HEK293 (cell line): ENCODE measurements around the gene MEGF10.

Experiments
- CTCF ChIA-PET: fragments of 350-600 bp; formaldehyde crosslinking; extraction: SDS; loops from one replicate; lab custom pipeline; 2021; ENCODE audit warnings: antibody characterized with exemption; lab: Yijun Ruan, JAX
- POLR2A ChIA-PET: fragments of 300-600 bp; formaldehyde crosslinking; extraction: SDS; loops from one replicate; lab custom pipeline; 2020; ENCODE audit warnings: antibody characterized with exemption, inconsistent platforms; lab: Yijun Ruan, JAX
- H3K27ac ChIP-seq: fragments of 200-500 bp; sonication (Bioruptor generic); 2 replicates; pipeline ENCODE4 v1.5.1; 2014; ENCODE audit warnings: low read depth, low read length, control low read depth, inconsistent platforms; ENCODE audit errors: extremely low read depth
- H3K36me3 ChIP-seq, 2 experiments: fragments of 200-500 bp in 1 of 2; sonication (Bioruptor generic) in 1 of 2; 1 replicate in 1 of 2; 2 replicates in 1 of 2; pipeline ENCODE4 v1.5.1; 2014 to 2017; ENCODE audit warnings: inconsistent platforms in 2 of 2, low read length in 2 of 2; ENCODE audit not compliant: control insufficient read depth in 2 of 2, insufficient read depth in 1 of 2
- H3K4me1 ChIP-seq: fragments of 200-500 bp; sonication (Bioruptor generic); 2 replicates; pipeline ENCODE4 v1.5.1; 2014; ENCODE audit warnings: mild to moderate bottlenecking, low read length, inconsistent platforms; ENCODE audit not compliant: control insufficient read depth, insufficient read depth
- H3K4me3 ChIP-seq: 2 replicates; pipeline ENCODE4 v1.5.1; 2011; ENCODE audit warnings: low read depth, mild to moderate bottlenecking, control low read depth, low read length, moderate library complexity
- H3K9me3 ChIP-seq: fragments of 200-500 bp; sonication (Bioruptor generic); 2 replicates; pipeline ENCODE4 v1.5.1; 2014; ENCODE audit warnings: low read depth, low read length, inconsistent platforms; ENCODE audit not compliant: control insufficient read depth, insufficient read depth
- EGR2 ChIP-seq: fragments of 450-650 bp; formaldehyde crosslinking; IDR thresholded peaks from 2 replicates; pipeline ENCODE4 v1.5.1; 2016; ENCODE audit warnings: low read depth, missing biosample characterization, missing genetic modification characterization
- FEZF1 ChIP-seq: fragments of 450-650 bp; formaldehyde crosslinking; IDR thresholded peaks from 2 replicates; pipeline ENCODE4 v1.5.1; 2016; ENCODE audit warnings: missing biosample characterization, missing genetic modification characterization
- GLIS2 ChIP-seq: fragments of 450-650 bp; formaldehyde crosslinking; IDR thresholded peaks from 2 replicates; pipeline ENCODE4 v1.5.1; 2016; ENCODE audit warnings: missing biosample characterization, missing genetic modification characterization
- PRDM4 ChIP-seq: fragments of 450-650 bp; formaldehyde crosslinking; IDR thresholded peaks from 2 replicates; pipeline ENCODE4 v1.5.1; 2017; ENCODE audit warnings: missing biosample characterization, missing genetic modification characterization
- SALL2 ChIP-seq: fragments of 450-650 bp; formaldehyde crosslinking; IDR thresholded peaks from 2 replicates; pipeline ENCODE4 v1.5.0; 2017; ENCODE audit warnings: missing biosample characterization, mild to moderate bottlenecking, missing genetic modification characterization, borderline replicate concordance
- SP3 ChIP-seq: fragments of 450-650 bp; formaldehyde crosslinking; IDR thresholded peaks from 2 replicates; pipeline ENCODE4 v1.5.1; 2016; ENCODE audit warnings: missing biosample characterization, missing genetic modification characterization
- ZBTB17 ChIP-seq: fragments of 450-650 bp; formaldehyde crosslinking; IDR thresholded peaks from 2 replicates; pipeline ENCODE4 v1.5.1; 2016; ENCODE audit warnings: missing biosample characterization, missing genetic modification characterization
- ZNF114 ChIP-seq: fragments of 450-650 bp; formaldehyde crosslinking; IDR thresholded peaks from 2 replicates; pipeline ENCODE4 v1.5.0; 2017; ENCODE audit warnings: missing biosample characterization, missing genetic modification characterization
- ZNF214 ChIP-seq: fragments of 450-650 bp; formaldehyde crosslinking; IDR thresholded peaks from 2 replicates; pipeline ENCODE4 v1.5.1; 2017; ENCODE audit warnings: missing biosample characterization, mild to moderate bottlenecking, missing genetic modification characterization, borderline replicate concordance
- ZNF23 ChIP-seq: fragments of 450-650 bp; formaldehyde crosslinking; IDR thresholded peaks from 2 replicates; pipeline ENCODE4 v1.5.1; 2016; ENCODE audit warnings: missing biosample characterization, missing genetic modification characterization, borderline replicate concordance
- ZNF26 ChIP-seq: fragments of 450-650 bp; formaldehyde crosslinking; IDR thresholded peaks from 2 replicates; pipeline ENCODE4 v1.5.1; 2016; ENCODE audit warnings: missing biosample characterization, missing genetic modification characterization
- ZNF473 ChIP-seq: fragments of 450-650 bp; formaldehyde crosslinking; IDR thresholded peaks from 2 replicates; pipeline ENCODE4 v1.5.1; 2017; ENCODE audit warnings: missing biosample characterization, missing genetic modification characterization
- ZNF560 ChIP-seq: fragments of 450-650 bp; formaldehyde crosslinking; IDR thresholded peaks from 2 replicates; pipeline ENCODE4 v1.5.1; 2017; ENCODE audit warnings: missing biosample characterization, missing genetic modification characterization, borderline replicate concordance
- ZNF580 ChIP-seq: fragments of 450-650 bp; formaldehyde crosslinking; IDR thresholded peaks from 2 replicates; pipeline ENCODE4 v1.5.1; 2016; ENCODE audit warnings: missing biosample characterization, missing genetic modification characterization
- ZNF596 ChIP-seq: fragments of 450-650 bp; IDR thresholded peaks from 2 replicates; pipeline ENCODE4 v1.5.0; 2018; ENCODE audit warnings: missing biosample characterization, mild to moderate bottlenecking, missing genetic modification characterization, moderate library complexity
- ZNF621 ChIP-seq: fragments of 450-650 bp; formaldehyde crosslinking; IDR thresholded peaks from 2 replicates; pipeline ENCODE4 v1.5.1; 2017; ENCODE audit warnings: missing biosample characterization, missing genetic modification characterization
- ZNF624 ChIP-seq: fragments of 450-650 bp; formaldehyde crosslinking; IDR thresholded peaks from 2 replicates; pipeline ENCODE4 v1.5.1; 2017; ENCODE audit warnings: missing biosample characterization, missing genetic modification characterization
- ZNF658 ChIP-seq: fragments of 450-650 bp; formaldehyde crosslinking; IDR thresholded peaks from 2 replicates; pipeline ENCODE4; 2016; ENCODE audit warnings: missing biosample characterization, missing genetic modification characterization
- ZNF776 ChIP-seq: fragments of 450-650 bp; formaldehyde crosslinking; IDR thresholded peaks from 2 replicates; pipeline ENCODE4 v1.5.0; 2017; ENCODE audit warnings: missing biosample characterization, missing genetic modification characterization, borderline replicate concordance
- ZNF777 ChIP-seq: fragments of 450-650 bp; formaldehyde crosslinking; IDR thresholded peaks from 2 replicates; pipeline ENCODE4 v1.5.1; 2017; ENCODE audit warnings: missing biosample characterization, missing genetic modification characterization, borderline replicate concordance
- ZSCAN23 ChIP-seq: fragments of 450-650 bp; formaldehyde crosslinking; IDR thresholded peaks from 2 replicates; pipeline ENCODE4 v1.5.1; 2016; ENCODE audit warnings: missing biosample characterization, missing genetic modification characterization
- ZSCAN4 ChIP-seq: fragments of 450-650 bp; formaldehyde crosslinking; IDR thresholded peaks from 2 replicates; pipeline ENCODE4 v1.5.1; 2017; ENCODE audit warnings: missing biosample characterization, missing genetic modification characterization

MEGF10 gene

GRCh38 chr5:127433526-127433925, 142.9 kb downstream of the MEGF10 start:
- no peaks in the 10 kb centered on the region for H3K4me1 ChIP-seq
- H3K36me3 ChIP-seq: no peaks in the 10 kb centered on the region
- CTCF ChIA-PET: no interaction called here
- TF ChIP-seq ZNF560 (tag by site-specific recombination) (no peak), ZNF776 (no peak), FEZF1 (tag by site-specific recombination) (no peak), ZNF214 (tag by site-specific recombination) (no peak), ZNF658 (tag by site-specific recombination) (no peak), GLIS2 (tag by site-specific recombination) (no peak), ZNF621 (tag by site-specific recombination) (no peak), SALL2 (tag by site-specific recombination) (no peak), ZNF26 (no peak), ZNF580 (tag by site-specific recombination) (no peak), ZSCAN4 (tag by site-specific recombination) (no peak), ZNF473 (no peak), ZNF777 (tag by site-specific recombination) (no peak), EGR2 (tag by site-specific recombination) (no peak), ZSCAN23 (no peak)
- no peak overlapping the region for H3K4me3 ChIP-seq
- H3K9me3 ChIP-seq: no peaks in the 10 kb centered on the region
- POLR2A ChIA-PET: no interaction called here
- no peak overlapping the region for H3K27ac ChIP-seq

- H3K4me1 ChIP-seq: no peaks in the 10 kb centered on the region
- TF ChIP-seq ZNF473 (no peak), ZBTB17 (tag by site-specific recombination) (no peak)
- TF ChIP-seq, all 188 proteins: peak for 0
- CTCF ChIA-PET: no interaction called here
- H3K36me3 ChIP-seq: no peaks in the 10 kb centered on the region
- no peaks in the 10 kb centered on the region for H3K9me3 ChIP-seq
- no peak overlapping the region for H3K4me3 ChIP-seq
- POLR2A ChIA-PET: no interaction called here
- H3K27ac ChIP-seq: no peak overlapping the region
These were observed 144.0 kb downstream of the MEGF10 start for GRCh38 chr5:127434588-127434987.

GRCh38 chr5:127435821-127436220, 145.2 kb downstream of the MEGF10 start:
- H3K4me3 ChIP-seq: no peak overlapping the region
- CTCF ChIA-PET: no interaction called here
- no peak overlapping the region for H3K27ac ChIP-seq
- H3K4me1 ChIP-seq: no peaks in the 10 kb centered on the region
- H3K36me3 ChIP-seq: no peaks in the 10 kb centered on the region
- no peak for TF ChIP-seq ZNF114
- TF ChIP-seq ZSCAN23: no peak
- TF ChIP-seq FEZF1 (tag by site-specific recombination): no peak
- TF ChIP-seq SP3 (tag by site-specific recombination): no peak
- TF ChIP-seq ZNF624 (tag by site-specific recombination): no peak
- TF ChIP-seq ZNF596: no peak
- no peak for TF ChIP-seq ZNF23
- TF ChIP-seq PRDM4: no peak
- POLR2A ChIA-PET: no interaction called here
- H3K9me3 ChIP-seq: no peaks in the 10 kb centered on the region
